VCaP (cell line): ENCODE results near the gene CYP2A6.

ENCODE experiments used
- H3K27ac ChIP-seq: fragments of 450-650 bp; 2 replicates; pipeline ENCODE4 v1.5.1; 2017
- TF ChIP-seq, protein P1 (sequence below): fragments of 450-650 bp; conservative IDR thresholded peaks from 2 replicates; pipeline ENCODE4 v1.5.1; 2017; ENCODE audit warnings: mild to moderate bottlenecking, moderate library complexity

CYP2A6 gene

DNA sequence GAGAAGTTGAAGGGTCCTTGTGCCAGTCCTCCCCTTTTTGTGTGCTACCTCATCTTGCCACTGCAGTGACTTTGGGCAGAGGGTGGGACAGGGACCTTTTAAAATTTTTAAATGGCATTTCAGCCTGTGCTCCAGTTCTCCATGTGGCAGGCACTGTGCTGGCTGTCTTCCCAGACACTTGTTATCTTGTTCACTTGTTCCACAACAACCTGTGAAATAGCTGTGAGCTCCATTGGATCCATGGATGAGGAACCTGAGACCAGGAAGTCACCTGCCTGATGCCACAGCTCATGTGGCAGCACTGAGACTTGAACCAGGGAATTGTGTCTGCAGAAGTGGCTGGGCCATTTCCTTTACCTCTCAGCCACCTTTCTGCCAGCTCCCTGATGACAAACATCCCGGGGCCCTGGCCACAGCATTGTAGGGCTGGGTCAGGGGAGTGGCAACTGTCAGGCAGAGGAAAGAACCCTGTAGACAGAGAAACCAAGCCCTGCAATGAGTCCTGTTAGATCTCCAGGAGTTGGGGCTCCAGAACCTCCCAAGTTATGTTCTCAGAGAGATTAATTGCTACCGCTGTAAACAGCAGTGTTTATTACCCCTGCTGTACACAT is 44.9 kb downstream of the CYP2A6 start:
- TF ChIP-seq, protein P1, sequence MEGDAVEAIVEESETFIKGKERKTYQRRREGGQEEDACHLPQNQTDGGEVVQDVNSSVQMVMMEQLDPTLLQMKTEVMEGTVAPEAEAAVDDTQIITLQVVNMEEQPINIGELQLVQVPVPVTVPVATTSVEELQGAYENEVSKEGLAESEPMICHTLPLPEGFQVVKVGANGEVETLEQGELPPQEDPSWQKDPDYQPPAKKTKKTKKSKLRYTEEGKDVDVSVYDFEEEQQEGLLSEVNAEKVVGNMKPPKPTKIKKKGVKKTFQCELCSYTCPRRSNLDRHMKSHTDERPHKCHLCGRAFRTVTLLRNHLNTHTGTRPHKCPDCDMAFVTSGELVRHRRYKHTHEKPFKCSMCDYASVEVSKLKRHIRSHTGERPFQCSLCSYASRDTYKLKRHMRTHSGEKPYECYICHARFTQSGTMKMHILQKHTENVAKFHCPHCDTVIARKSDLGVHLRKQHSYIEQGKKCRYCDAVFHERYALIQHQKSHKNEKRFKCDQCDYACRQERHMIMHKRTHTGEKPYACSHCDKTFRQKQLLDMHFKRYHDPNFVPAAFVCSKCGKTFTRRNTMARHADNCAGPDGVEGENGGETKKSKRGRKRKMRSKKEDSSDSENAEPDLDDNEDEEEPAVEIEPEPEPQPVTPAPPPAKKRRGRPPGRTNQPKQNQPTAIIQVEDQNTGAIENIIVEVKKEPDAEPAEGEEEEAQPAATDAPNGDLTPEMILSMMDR = no peak

DNA sequence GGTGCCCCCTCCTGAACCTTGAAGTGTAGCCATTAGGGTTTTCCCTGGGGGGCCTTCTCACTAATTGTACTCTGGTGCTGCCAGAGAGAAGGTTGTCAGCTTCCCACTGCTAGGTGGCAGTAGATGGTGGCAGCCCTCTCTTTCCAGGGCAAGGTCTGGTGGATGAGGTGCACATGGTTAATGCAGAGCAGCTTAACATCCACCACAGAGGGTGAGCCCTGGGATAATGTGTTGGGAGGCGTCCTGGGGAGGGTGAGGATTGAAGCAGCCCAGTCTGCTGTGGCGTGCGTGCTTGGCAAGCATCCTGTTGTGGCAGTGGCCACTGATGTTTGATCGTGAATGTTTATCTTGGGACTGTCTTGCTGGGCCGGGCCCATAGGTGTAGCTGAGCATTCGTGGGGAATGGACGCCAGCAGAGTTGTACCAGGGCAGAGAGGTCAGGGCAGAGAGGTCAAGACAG is 45.4 kb downstream of the CYP2A6 start:
- H3K27ac ChIP-seq = peak overlapping the region; percentile 91
- TF ChIP-seq, protein P1 = peak; percentile 41

More for the DNA sequence above, 44.9 kb downstream of the CYP2A6 start:
- peak overlapping the region; percentile 91 for H3K27ac ChIP-seq

DNA sequence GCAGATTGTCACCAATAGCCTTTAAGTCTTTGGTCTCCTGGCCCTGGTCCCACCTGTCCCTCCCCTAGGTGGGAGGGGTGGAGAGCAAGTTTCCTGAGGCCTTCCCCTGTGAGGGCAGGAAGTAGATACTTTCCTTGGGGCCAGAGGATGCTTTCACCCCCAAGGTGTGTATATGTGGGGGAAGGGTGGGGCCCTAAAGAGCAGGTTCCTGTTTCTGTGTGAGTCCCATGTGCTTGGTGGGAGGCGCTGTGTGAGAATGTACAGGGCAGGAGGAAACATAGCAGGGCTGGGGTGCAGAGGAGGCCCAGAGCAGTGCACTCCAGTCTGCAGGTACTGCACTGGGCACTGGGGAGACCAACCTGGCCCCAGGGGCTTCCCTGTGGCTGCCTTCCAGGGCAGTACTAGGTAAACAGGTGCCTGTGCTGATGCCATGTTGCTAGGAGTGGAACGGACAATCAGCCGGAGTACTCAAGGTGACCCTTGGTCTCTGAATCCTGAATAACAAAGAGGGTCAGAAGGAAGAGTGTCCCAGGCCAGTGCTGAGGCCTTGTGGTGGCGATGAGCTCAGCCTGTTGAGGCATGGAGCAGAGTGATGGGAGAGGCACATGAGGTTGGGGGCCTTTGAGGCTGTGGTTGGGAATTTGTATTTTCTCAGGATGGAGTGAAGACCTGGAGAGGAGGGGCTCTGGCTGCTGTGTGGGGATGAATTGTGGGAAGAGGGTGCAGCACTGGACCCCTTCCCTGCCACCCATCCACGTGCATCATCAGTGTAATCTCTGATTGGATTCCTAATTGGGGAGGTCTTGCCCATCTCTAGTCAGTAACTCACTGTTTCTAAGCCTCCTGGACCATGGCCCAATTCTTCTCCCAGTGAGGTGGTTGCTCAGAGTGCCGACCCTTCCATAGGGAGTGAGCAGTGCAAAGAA is 46.1 kb downstream of the CYP2A6 start:
- peak overlapping the region; percentile 91 for H3K27ac ChIP-seq
- TF ChIP-seq, protein P1 = no peak

DNA sequence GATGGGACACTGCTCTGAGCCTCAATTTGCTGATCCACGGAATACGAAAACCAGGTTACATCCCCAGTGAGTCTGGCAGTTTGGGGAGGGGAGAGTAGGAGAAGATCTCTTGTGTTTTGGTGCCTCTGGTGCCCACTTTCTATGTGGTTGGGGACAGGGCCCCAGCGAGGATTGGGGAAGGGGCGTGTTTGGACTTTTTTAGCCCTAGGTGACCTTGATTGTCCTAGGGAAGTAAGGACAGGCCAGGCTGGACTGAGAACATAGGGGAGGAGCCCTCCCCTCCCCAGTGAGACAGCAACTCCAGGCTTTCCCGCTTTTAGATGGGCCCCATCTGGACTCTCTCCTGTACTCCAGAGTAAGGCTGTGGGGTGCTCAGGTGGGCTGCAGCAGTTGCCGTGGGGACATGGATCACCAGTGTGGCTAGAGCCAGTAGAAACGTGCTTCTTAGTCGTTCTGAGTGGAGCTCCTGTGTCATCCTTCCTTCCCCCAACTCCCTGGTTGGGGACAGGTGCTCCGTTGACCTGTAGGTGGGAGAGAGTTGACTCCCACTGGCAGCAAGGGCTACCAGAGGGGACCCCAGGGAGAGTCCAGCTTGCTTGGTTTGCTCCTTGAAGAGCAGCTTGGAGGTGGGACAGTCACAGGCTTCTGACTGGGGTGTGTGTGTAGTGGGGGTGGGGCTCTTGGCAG is 46.9 kb downstream of the CYP2A6 start:
- H3K27ac ChIP-seq = peak overlapping the region; percentile 91
- TF ChIP-seq, protein P1 = no peak

DNA sequence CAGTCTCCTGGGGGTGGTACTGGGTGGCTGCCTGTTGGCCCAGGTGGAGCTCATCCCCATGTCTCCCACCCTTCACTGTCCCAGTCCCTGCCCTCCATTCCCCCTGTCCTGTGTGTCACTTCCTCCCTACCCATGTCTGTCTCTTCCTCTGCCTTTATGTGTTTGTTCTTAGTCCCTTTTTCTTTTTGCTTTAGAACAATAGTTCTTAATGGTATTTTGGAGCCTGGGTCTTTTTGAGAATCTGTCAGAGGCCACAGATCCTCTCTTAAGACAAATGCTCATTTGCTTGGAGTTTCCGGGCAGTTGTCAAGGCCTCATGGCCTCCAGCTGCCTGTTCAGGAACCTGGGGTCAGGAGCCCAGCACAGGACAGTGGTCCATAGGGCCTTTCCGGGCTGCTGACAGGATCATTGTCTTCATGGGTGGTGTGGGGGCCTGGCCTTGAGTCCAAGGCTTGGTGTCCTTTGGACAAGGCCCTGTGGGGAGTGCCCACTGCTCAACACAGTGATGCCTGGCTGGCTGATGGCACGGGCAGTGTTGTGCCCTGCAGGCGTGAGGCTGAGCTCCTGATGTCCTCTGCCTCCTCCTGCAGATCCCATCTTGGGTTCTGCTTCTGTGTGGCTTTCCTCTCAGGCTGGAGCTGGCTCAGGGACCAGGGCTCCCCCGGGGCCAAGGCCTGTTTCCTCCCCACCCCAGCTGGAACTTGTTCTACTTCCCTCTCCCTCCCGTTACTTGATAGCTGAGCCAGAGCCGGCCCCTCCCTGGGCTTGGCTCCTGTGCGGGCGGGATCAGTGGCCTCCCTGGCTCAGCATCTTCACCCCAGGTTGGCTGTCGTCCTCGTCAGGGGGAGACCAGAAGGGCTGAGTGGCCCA is 47.7 kb downstream of the CYP2A6 start:
- H3K27ac ChIP-seq = peak overlapping the region; percentile 91
- TF ChIP-seq, protein P1 = no peak

DNA sequence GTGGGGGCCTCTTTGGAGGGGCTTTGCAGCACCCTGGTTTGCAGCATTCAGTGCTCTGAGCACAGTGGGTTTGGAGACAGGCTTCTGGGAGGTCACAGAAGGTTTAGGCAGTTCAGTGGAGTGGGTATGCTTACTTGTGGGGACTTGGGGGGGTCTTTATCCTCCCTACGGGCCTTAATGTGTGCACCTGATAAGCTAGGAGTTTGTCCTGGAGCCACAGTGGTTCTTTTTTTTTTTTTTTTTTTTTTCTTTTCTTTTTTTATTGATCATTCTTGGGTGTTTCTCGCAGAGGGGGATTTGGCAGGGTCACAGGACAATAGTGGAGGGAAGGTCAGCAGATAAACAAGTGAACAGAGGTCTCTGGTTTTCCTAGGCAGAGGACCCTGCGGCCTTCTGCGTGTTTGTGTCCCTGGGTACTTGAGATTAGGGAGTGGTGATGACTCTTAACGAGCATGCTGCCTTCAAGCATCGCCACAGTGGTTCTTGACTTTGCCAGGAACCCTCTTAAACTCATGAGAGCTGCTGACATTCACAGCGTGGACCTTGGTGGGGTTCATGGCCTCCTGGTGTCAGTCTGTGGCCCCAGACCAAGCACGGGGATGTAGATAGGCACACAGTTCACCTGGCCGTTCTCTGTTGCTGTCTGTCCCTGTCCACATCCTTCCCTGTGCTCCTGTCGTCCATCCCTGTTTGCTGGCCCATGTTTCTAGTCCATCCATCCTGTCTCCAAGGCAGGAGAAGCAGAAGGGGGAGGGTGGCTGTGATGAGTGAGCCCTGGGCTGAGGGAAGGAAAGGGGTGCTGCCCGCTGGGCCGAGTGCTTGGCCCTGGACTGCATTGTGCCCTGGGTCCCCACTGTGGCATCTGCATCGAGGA is 48.6 kb downstream of the CYP2A6 start:
- TF ChIP-seq, protein P1 = no peak
- peak overlapping the region; percentile 91 for H3K27ac ChIP-seq
